GM18868 (cell line): ENCODE results near the gene BBOX1.
"Not testable (repeated sequence)": the region's sequence is repeated elsewhere in the genome, so short reads cannot be mapped to it uniquely, and the experiment has no call there.

Experiments
- ATAC-seq: cut with Tn5 transposase; IDR thresholded peaks from one replicate; pipeline ENCODE4 v1.9.1; 2021; ENCODE audit warnings: mild to moderate bottlenecking, moderate library complexity; ENCODE audit not compliant: unreplicated experiment

Gene BBOX1

DNA sequence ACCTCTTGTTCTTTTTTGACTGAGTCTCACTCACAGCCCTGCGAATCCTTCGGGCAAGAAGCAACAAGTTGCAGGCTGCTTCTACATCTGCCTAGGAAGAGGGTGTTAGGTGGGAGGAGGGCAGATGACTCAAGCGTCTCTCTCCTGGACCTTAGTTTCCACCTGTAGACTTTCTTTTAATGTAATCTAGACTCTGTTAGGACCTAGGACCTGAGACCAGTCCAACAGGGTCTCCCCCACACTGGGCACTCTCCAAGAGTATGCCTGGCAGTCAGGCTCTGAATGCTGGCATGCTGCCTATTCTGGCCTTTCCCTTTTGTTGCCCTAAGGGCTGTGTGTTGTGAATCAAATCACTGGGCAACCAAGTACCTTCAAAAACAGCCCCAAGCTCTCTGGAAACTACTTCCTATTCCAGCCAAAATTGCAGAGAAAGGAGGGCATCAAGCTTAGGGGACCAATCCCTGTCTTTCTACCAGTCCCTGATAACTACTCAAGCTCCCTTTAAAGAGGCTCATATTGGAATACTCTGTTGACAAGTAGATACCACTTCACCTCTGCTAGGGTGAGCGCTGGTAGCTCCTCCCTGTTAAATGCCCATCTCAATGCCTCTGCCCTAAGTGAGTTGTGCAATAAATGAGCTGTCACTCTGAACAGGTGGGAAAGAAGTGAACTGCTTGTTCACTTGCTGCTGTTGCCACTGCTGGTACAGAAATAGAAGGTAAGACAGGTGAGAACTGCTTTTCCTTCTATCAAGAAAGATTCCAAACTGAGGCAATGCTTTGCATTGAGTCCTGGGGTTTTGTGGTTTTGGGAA, at the start of gene BBOX1:
Gene BBOX1, plus strand, starts transcription at position 514 of the 814 bp plus-strand sequence. CDS start 14,616 bp downstream, outside the sequence.
- ATAC-seq, result no peak

DNA sequence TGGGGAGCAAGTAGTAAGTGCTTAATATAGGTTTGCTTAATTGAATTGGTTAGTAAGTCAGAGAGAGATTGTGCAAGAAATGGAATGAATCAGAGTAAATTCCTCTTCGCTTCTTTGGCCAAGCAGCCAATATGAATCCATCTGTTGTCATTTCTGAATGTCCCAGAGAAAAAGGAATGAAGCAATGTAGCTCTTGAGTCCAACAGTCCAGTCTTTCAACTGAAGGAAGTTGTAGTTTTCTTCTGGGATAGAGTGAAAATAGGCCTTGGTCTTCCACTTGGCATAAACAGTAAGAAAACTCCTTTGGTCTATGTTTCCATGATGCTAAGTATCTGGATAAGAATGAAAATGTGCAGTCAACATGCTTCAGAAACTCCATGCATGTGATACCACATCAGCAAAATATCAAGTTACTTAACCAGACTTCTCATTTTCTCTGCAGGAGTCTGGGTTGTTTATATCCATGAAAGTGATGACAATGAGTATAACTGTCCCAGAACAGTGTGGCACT, 48.5 kb upstream of the BBOX1 start:
- ATAC-seq, result no peak

DNA sequence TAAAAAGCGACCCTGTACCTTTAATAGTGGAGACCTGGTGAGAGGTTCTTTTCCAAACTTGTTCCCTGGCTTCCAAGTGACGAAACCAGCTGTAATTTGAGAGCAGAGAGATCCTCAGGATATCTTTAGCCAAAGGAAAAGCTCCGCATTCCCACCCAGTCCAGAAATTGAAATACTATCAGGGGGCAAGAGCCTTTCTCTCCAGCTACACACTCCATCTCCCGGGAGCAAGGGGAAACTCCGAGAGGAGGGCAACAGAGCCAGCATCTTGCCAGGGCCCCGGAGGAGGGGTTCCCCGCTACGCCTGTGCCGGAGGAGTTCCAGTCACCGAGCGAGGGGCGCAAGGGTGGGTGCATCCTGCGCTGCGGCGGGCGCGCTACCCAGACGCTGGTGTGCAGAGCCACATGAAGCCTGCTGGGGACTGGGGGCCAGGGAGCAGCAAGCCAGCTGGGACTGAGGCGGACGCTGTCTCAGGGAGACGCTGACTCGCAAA, 46.6 kb upstream of the BBOX1 start, which contains the start of gene FIBIN:
Gene FIBIN, plus strand, starts transcription at position 148 of the 493 bp plus-strand sequence. CDS start 415 bp downstream, outside the sequence.
- ATAC-seq, result no peak

DNA sequence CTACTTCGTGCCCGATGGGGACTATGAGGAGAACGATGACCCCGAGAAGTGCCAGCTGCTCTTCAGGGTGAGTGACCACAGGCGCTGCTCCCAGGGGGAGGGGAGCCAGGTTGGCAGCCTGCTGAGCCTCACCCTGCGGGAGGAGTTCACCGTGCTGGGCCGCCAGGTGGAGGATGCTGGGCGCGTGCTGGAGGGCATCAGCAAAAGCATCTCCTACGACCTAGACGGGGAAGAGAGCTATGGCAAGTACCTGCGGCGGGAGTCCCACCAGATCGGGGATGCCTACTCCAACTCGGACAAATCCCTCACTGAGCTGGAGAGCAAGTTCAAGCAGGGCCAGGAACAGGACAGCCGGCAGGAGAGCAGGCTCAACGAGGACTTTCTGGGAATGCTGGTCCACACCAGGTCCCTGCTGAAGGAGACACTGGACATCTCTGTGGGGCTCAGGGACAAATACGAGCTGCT, 46.0 kb upstream of the BBOX1 start:
- ATAC-seq, result no peak

DNA sequence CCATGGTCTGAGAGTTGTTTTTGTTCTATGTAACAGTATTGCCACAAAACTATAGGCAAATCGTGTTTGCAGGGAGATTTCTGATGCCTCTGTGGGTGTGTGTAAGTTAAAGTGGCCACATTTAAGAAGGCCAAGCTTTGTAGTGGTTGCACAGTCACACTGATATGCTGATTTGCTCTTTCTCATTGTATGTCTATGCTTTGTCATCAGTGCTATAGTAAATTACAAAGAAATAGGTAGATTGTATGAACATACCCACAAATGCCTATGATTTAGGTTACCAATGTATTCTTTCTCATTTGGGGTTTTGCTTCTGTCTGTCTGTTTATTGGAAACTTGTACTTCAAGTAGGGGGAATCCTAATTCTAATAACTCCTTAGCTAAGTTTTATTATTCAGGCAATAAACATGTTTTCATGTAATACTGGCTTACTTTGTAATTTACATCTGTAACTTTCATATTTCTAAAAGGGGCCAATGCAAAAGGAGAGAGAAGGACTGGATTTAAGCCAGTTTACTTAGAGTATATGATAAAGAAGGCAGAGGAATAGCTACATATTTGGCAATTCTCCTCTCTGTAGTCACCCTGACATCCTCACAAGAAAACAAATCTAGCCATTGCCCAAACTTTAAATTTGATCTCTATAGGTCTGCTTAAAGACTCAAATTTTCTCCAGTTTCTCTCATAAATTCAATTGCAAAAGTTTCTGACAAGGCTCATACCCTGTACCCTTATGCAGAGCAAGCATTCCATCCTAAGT, 44.7 kb upstream of the BBOX1 start:
- no peak for ATAC-seq

DNA sequence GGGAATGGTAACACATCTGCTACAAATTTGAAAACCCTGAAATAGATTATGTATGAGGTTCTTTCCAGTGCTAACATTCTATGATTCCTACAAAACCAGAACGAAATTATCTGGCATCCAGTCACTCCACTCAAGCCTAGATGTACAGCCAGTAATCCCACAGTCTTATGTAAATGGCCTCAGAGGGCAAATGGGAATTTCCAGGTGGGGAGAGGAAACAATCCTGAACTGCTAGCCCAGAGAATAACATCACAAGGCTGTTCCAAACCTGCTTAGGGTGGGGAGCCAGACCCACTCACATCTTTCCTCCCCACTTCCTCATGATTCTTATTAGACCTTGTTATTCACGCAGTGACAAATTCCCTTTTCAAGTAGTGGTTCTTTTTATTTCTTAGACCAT, 43.2 kb upstream of the BBOX1 start:
- ATAC-seq, result no peak

- not testable (repeated sequence) for ATAC-seq
Measured at GRCh38 chr11:27001136-27001730, 39.4 kb upstream of the BBOX1 start.

GRCh38 chr11:27002431-27002830, 38.2 kb upstream of the BBOX1 start:
- ATAC-seq, result no peak

- no peak for ATAC-seq
Measured at GRCh38 chr11:27002838-27003237, 37.8 kb upstream of the BBOX1 start.

DNA sequence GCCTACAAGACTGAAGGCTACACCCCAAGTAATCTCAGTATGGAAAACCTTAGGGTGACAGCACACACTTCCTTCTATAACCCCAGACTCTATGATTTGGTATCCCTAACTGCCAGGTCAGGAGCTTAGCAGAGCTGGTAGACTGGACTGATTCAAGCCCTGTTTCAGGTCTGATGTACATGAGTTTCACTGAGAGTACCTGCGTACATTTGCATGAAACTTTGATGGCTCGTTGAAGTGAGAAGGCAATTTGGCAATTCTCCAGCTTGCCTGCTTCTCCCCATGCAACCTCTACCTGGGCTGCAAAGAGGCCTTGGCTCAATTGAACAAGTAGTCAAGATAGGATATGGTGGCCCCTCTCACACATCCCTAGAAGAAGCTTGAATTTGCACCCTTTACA, 36.5 kb upstream of the BBOX1 start:
- ATAC-seq, result no peak

DNA sequence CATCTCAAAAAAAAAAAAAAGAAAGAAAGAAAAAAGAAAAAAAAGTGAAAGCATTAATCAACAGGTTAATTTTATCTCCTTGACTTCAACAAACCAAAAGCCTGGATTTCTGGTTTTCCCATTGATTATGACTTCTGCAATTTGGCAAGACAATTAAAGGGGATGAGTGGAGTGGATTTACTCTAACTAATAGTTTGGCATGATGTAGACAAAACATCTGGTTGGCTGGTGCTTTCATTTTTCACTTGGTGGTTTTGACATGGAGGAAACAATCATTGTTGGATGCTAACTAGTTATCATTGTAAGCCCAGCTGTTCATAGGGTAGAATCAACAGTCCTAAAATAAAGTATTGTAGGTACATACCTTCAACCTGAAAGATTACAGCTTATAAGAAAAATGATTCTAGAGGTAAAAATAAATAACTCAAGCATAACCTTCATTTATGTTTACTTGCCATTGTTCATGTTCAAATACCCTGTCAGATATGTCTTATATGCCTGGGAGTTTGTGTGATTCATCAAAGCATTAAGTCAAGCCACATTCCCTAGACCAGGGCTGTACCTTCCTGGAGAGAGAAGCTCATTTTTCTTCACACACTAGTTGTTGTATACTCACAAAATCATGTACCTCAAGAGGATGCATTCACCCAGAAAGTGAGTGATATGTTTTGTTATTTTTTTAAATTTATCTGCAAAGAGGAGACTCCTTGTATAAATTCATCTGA, 31.6 kb upstream of the BBOX1 start:
- no peak for ATAC-seq

DNA sequence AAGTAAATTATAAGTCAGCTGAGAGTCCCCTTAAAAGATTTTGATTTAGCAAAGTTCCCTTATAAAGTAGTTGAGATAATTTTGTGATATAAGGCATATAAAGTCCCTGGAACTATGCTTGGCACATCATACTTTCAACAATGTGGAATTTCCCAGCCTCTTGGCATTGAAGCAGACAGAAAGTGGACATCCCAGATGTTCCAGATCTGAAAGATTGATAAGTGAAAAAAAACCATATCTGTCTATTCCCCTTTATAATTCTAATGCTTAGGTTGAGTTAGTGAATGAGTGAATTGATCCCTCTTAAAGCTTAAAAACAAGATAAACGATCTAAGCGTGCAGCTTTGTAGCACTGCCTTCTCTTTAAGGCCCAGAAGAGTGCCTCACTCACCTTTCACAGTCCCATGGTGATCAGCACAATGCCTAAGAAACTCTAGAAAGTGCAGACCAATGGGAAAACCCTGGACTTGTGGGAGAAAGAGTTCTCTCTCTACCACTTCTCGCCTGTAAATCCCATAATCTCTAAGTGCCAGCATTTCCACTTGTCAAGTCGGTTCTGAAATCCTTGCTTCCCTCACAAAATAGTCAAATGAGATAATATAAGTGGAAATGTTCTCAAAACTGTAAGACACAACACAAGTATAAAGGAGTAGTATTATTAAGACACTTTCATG, 28.9 kb upstream of the BBOX1 start:
- no peak for ATAC-seq

DNA sequence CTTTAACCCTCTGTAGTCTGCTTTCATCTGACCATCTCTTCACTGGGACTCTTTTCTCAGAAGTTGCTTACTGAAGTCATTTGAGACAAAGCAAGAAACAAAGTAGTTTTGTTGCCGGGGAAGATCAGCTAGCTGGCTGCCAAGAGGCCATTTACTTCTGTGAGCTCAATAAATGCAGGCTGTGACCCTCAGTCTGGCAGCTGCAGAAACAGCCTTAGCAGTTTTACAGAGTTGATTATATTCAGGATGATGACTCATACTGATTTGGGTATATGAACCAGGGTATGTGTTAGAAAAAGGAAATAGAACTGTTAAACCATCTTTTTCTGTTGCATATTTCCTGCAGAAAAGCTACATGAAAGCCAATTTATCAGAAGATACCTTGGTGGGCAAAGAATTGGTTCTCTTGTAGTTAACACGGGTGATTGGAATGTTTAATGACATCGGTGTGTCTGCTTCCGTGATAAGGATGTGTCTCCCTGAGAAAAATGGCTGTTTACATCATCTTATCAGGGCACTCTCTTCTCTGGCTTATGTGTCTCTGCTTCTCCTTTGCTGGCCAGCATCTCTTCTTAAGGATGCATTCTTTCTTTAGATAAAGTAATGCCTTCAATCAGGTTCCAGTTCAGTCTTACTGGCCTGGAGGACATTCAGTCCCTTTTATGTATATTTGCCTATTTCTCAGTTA, 28.2 kb upstream of the BBOX1 start:
- no peak for ATAC-seq

GRCh38 chr11:27013781-27014361, 26.7 kb upstream of the BBOX1 start:
- ATAC-seq, result no peak

GRCh38 chr11:27018902-27019529, 21.6 kb upstream of the BBOX1 start:
- no peak for ATAC-seq

DNA sequence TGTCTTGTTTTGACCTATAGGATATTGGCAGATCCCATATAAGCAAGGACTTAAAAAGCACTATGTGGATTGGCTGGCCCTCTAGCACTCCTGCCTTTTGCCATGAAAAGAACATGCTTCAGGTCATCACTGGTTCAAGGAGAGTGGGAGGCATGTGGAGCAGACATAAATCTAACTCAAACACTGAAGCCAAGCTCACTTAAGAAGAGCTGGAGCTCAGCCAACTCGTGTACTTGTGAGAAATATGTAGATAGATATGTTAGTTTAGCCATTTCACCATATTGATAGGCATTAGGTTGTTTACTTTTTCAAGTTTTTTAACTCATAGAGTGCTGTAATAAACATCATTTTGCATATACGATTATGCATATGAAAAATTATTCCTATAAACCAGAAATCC, 19.9 kb upstream of the BBOX1 start:
- no peak for ATAC-seq

DNA sequence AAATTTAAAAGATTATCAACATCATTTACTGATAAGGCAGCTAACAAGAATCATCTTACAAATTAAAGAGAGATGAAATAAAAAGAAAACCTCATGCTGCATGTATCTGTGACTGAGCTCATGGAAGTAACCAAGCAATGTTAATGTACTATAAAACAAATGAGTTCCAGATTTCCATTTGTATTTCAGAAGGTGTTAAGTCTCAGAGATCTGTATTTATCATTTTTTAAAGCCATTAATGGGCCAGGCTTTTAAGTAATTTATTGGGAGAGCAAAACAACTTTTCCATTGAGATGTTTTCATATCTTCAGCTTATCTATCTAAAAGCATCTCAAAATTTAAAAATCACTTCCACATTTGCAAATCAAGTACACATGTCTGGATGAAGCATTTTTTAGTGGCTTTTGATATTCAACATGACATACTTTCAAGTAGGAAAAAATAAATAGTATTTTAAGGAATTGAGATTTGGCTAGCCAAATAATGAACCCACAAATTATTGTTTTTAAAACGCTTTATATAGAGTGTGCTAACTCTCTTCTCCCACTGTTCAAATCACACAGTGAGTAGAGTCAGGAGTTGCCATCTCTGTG, 17.9 kb upstream of the BBOX1 start:
- no peak for ATAC-seq

- no peak for ATAC-seq
Measured at GRCh38 chr11:27024865-27025264, 15.8 kb upstream of the BBOX1 start.
